ENCODE data around the gene TMPRSS12. TPM values are rescaled to one million over a fixed set of nuclear protein-coding genes. Genes with fewer than 3 reads are reported as not detected.

Gene TMPRSS12, protein sequence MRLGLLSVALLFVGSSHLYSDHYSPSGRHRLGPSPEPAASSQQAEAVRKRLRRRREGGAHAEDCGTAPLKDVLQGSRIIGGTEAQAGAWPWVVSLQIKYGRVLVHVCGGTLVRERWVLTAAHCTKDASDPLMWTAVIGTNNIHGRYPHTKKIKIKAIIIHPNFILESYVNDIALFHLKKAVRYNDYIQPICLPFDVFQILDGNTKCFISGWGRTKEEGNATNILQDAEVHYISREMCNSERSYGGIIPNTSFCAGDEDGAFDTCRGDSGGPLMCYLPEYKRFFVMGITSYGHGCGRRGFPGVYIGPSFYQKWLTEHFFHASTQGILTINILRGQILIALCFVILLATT
- total RNA-seq (ENCODE audit: low replicate concordance), result not detected in 2 replicates

DNA sequence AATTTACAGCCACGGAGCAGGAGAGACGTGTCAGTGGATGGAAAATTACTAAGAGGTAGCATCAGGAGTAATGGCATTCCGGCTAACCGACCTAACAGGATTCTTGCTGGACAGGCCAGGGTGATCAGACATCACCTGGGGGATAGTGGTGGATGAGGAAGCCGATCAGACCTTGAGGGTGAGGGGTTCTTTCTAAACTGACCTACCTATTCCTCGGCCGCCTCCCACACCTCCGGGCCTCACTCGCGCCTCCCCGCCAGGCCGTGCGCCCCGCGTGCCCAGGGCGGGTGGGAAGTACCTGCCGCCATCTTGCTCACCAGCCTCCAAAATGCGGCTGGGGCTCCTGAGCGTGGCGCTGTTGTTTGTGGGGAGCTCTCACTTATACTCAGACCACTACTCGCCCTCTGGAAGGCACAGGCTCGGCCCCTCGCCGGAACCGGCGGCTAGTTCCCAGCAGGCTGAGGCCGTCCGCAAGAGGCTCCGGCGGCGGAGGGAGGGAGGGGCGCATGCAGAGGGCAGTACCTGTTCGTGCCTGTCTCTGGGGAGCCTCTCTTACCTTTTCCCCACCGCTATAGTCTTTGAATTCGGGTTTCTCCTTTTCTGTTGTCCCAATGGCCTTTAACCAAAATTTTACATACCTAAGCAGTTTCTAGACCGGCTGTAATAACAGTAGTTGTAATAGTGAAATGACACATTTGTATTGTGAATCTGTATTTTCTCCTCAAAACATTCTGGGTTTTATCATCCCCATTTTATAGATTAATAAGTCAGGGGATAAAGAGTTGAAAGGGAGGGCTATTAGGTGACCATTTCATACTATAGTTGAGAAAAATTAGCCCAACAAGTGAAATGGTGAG is at the start of gene TMPRSS12:
TMPRSS12 (plus strand) TSS at position 290 of the 857 bp plus-strand sequence; CDS start at position 329, 39 bp downstream.
- Mint-ChIP-seq H3K36me3 (no peaks in the 10 kb centered on the region), H3K4me3 (no peak within 1 kb of the TSS), H3K27ac (no peak within 1 kb of the TSS), H3K27me3 (ENCODE audit: insufficient read depth, low read depth) (peaks cover 4% of the 10 kb centered on the region), H3K9me3 (peaks cover 3% of the 10 kb centered on the region), H3K4me1 (no peaks in the 10 kb centered on the region)
- Histone ChIP-seq H3K9ac (no peak within 1 kb of the TSS), H2AFZ (replicated peaks) (no peak within 1 kb of the TSS), H3K79me2 (ENCODE audit: low read depth) (no peaks in the 10 kb centered on the region), H3K4me1 (no peaks in the 10 kb centered on the region), H4K20me1 (ENCODE audit: low read depth) (no peaks in the 10 kb centered on the region), H3F3A (ENCODE audit: low read depth) (no peaks in the 10 kb centered on the region), H3K27me3 (no peaks in the 10 kb centered on the region), H3K27ac (no peak within 1 kb of the TSS), H3K4me3 (no peak within 1 kb of the TSS), H3K36me3 (no peaks in the 10 kb centered on the region), H3K9me3 (ENCODE audit: low read depth) (no peaks in the 10 kb centered on the region), H3K4me2 (no peak within 1 kb of the TSS)
- TF ChIP-seq EZH2 (IDR thresholded peaks at IDR 0.05) (no peak), EZH2phosphoT487 (IDR thresholded peaks at IDR 0.05) (no peak)
- TF ChIP-seq, protein P1, sequence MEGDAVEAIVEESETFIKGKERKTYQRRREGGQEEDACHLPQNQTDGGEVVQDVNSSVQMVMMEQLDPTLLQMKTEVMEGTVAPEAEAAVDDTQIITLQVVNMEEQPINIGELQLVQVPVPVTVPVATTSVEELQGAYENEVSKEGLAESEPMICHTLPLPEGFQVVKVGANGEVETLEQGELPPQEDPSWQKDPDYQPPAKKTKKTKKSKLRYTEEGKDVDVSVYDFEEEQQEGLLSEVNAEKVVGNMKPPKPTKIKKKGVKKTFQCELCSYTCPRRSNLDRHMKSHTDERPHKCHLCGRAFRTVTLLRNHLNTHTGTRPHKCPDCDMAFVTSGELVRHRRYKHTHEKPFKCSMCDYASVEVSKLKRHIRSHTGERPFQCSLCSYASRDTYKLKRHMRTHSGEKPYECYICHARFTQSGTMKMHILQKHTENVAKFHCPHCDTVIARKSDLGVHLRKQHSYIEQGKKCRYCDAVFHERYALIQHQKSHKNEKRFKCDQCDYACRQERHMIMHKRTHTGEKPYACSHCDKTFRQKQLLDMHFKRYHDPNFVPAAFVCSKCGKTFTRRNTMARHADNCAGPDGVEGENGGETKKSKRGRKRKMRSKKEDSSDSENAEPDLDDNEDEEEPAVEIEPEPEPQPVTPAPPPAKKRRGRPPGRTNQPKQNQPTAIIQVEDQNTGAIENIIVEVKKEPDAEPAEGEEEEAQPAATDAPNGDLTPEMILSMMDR (IDR thresholded peaks at IDR 0.05), result no peak
- peak; percentile 11 for DNase-seq (ENCODE audit: low spot score)

DNA sequence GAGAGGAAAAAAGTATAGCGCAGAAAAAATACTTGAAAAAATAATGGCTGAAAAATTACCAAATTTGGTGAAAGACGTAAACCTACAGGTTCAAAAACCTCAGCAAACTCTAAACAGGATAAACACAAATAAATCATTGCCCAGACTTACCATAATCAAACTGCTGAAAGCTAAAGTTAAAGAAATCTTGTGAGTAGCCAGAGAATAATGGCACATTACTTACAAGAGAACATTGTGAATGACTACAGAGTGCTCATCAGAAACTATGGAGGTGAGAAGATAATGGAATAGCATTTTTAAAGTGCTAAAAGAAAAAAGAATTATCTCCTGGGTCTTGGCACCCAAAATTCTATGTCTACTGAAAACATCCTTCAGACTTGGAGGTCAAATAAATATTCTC is 42.8 kb upstream of the TMPRSS12 start:
- Histone ChIP-seq H3K9me3 (ENCODE audit: low read depth) (peaks cover 6% of the 10 kb centered on the region), H4K20me1 (ENCODE audit: low read depth) (no peaks in the 10 kb centered on the region), H3K9ac (no peak overlapping the region), H3K27me3 (no peaks in the 10 kb centered on the region), H3K36me3 (peaks cover 25% of the 10 kb centered on the region), H3K4me2 (no peak overlapping the region), H3K79me2 (ENCODE audit: low read depth) (no peaks in the 10 kb centered on the region), H3K27ac (no peak overlapping the region), H2AFZ (replicated peaks) (no peak overlapping the region), H3K4me1 (no peaks in the 10 kb centered on the region), H3K4me3 (no peak overlapping the region), H3F3A (ENCODE audit: low read depth) (no peaks in the 10 kb centered on the region)
- DNase-seq (ENCODE audit: low spot score), result no peak
- Mint-ChIP-seq H3K36me3 (peaks cover 53% of the 10 kb centered on the region), H3K27ac (no peak overlapping the region), H3K4me1 (no peaks in the 10 kb centered on the region), H3K4me3 (no peak overlapping the region), H3K27me3 (ENCODE audit: insufficient read depth, low read depth) (peaks cover 2% of the 10 kb centered on the region), H3K9me3 (peaks cover 27% of the 10 kb centered on the region)
- TF ChIP-seq, protein P1 (IDR thresholded peaks at IDR 0.05), result no peak
- TF ChIP-seq EZH2 (IDR thresholded peaks at IDR 0.05) (no peak), EZH2phosphoT487 (IDR thresholded peaks at IDR 0.05) (no peak)

DNA sequence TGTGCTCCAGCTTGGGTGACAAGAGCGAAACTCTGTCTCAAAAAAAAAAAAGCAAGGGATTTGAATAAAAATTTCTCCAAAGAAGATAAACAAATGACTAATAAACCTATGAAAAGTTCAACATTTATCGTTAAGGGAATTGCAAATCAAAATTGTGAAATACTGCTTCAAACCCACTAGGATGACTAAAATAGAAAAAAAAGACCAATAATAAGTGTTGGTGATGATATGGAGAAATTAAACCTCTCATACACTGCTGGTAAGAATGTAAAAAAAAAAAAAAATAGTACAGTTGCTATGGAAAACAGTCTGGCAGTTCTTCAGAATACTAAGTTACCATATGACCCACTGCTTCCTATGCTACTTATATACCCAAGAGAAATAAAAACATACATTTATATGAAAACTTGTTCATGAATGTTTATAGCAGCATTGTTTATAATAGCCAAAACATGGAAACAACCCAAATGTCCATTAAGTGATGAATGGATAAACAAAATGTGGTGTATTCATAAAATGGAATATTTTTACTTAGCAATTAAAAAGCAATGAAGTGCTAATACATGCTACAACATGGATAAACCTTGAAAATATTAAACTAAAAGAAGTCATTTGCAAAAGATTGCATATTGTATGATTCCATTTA is 39.4 kb upstream of the TMPRSS12 start:
- Mint-ChIP-seq H3K4me1 (no peaks in the 10 kb centered on the region), H3K36me3 (peaks cover 31% of the 10 kb centered on the region), H3K4me3 (no peak overlapping the region), H3K27me3 (ENCODE audit: insufficient read depth, low read depth) (peaks cover 2% of the 10 kb centered on the region), H3K27ac (no peak overlapping the region), H3K9me3 (peaks cover 27% of the 10 kb centered on the region)
- no peak for DNase-seq (ENCODE audit: low spot score)
- Histone ChIP-seq H3K4me3 (no peak overlapping the region), H3K79me2 (ENCODE audit: low read depth) (no peaks in the 10 kb centered on the region), H4K20me1 (ENCODE audit: low read depth) (no peaks in the 10 kb centered on the region), H3F3A (ENCODE audit: low read depth) (no peaks in the 10 kb centered on the region), H3K4me2 (no peak overlapping the region), H3K36me3 (peaks cover 21% of the 10 kb centered on the region), H3K27ac (no peak overlapping the region), H3K4me1 (no peaks in the 10 kb centered on the region), H3K27me3 (no peaks in the 10 kb centered on the region), H3K9ac (no peak overlapping the region), H3K9me3 (ENCODE audit: low read depth) (peaks cover 6% of the 10 kb centered on the region), H2AFZ (replicated peaks) (no peak overlapping the region)
- TF ChIP-seq EZH2 (IDR thresholded peaks at IDR 0.05) (no peak), EZH2phosphoT487 (IDR thresholded peaks at IDR 0.05) (no peak)
- TF ChIP-seq, protein P1 (IDR thresholded peaks at IDR 0.05), result no peak

Measured in neural progenitor cell (in vitro differentiated cells).